Body of pancreas (tissue), 4 donors: ENCODE data around the gene SLC26A6. TPM values are rescaled to one million over a fixed set of nuclear protein-coding genes. Genes with fewer than 3 reads are reported as not detected.

Experiments
- ATAC-seq: fragments of 150-250 bp; one replicate; pipeline ENCODE4 v1.9.1; 2016
- DNase-seq, 4 donors: peaks; one replicate each; pipeline ENCODE4 v3.0.0-alpha.2; 2019
- H3K27ac ChIP-seq, 4 donors: fragments of 200-600 bp; sonication (generic); 1 replicate in 3 of 4; 2 replicates in 1 of 4; pipeline versions ENCODE4 v1.5.1 to v1.6.1; 2016 to 2019; ENCODE audit warnings: mild to moderate bottlenecking in 1 of 4, mixed read lengths in 1 of 4, moderate library complexity in 1 of 4
- H3K27me3 ChIP-seq, 2 donors: fragments of 200-600 bp; sonication (generic); one replicate each; pipeline ENCODE4 v1.6.0; 2016; ENCODE audit warnings: mild to moderate bottlenecking in 1 of 2
- H3K36me3 ChIP-seq, 2 donors: fragments of 200-600 bp; sonication (generic); replicated peaks in 1 of 2; 2 replicates each; pipeline ENCODE4 v1.5.1; 2016; ENCODE audit warnings: low read depth in 2 of 2; ENCODE audit not compliant: insufficient read depth in 1 of 2
- H3K4me1 ChIP-seq: fragments of 200-600 bp; sonication (generic); one replicate; pipeline ENCODE4 v1.6.0; 2016
- H3K4me3 ChIP-seq, 2 donors: fragments of 200-600 bp; sonication (generic); 1 replicate in 1 of 2; 2 replicates in 1 of 2; pipeline ENCODE4 v1.5.1; 2016 to 2019
- H3K9me3 ChIP-seq, 3 donors: fragments of 200-600 bp; sonication (generic); 1 replicate in 2 of 3; 2 replicates in 1 of 3; pipeline ENCODE4 v1.5.1; 2016
- CTCF ChIP-seq, 7 experiments: fragments of 450-650 bp in 4 of 7; fragments of 200-600 bp in 3 of 7; sonication (generic) in 3 of 7; IDR thresholded peaks; one replicate each; pipeline ENCODE4 v1.5.1; 2016 to 2019; ENCODE audit warnings: antibody characterized with exemption in 7 of 7
- POLR2A ChIP-seq, 3 donors: fragments of 450-650 bp; IDR thresholded peaks; one replicate each; pipeline ENCODE4 v1.6.1; 2016; ENCODE audit warnings: antibody characterized with exemption in 3 of 3, mild to moderate bottlenecking in 2 of 3
- WGBS, 2 donors: methylation state at CpG; one replicate each; pipeline ENCODE4 v1.1.5; 2017; 5-methylcytosine and 5-hydroxymethylcytosine counted together
- intact Hi-C: fragments of 100-400 bp; cut with DNase I; formaldehyde crosslinking; loops from one replicate; pipeline ENCODE4 v1.15.1; 2023
- total RNA-seq, 2 donors: library from RNA; depleted of rRNA; stranded (reverse); fragments of >200 nt; gene quantifications; one replicate each; pipeline ENCODE4 v1.1.0, GENCODE V29; 2016

The SLC26A6 gene
- total RNA-seq, 2 donors from 2014 or later, result 17.8 to 35.0 TPM

GRCh38 chr3:48623851-48624547 lies 11.3 kb downstream of the SLC26A6 start:
- DNase-seq, result no peak
- intact Hi-C loops, result no loop called here

GRCh38 chr3:48621461-48621869 lies 13.8 kb downstream of the SLC26A6 start, which contains the start of gene TMEM89:
Gene TMEM89 (minus strand): TSS chr3:48621769. CDS start chr3:48621756, 13 bp downstream.
- Histone ChIP-seq H3K4me3 (no peak within 1 kb of the TSS), H3K27me3 (no peaks in the 10 kb centered on the region), H3K4me1 (peaks cover 21% of the 10 kb centered on the region), H3K36me3 (peaks cover 0 to 2% of the 10 kb centered on the region in 2 donors), H3K9me3 (peaks cover 0 to 7% (median 0%) of the 10 kb centered on the region in 3 donors), H3K27ac (no peak within 1 kb of the TSS)
- DNase-seq (no peak), ATAC-seq (no peak)
- TF ChIP-seq CTCF (IDR thresholded peaks at IDR 0.05) (no peak), POLR2A (IDR thresholded peaks at IDR 0.05) (no peak)
- 87 to 100% methylated on average over 2 to 18 of the region's 19 CpGs for WGBS, 2 donors
- intact Hi-C loops, result no loop called here

More at GRCh38 chr3:48623851-48624547, 11.3 kb downstream of the SLC26A6 start:
- no peak for ATAC-seq
- H3K4me3 ChIP-seq, result no peak overlapping the region
- H3K27ac ChIP-seq, result no peak overlapping the region
- H3K4me1 ChIP-seq, result peaks cover 13% of the 10 kb centered on the region
- H3K27me3 ChIP-seq, result no peaks in the 10 kb centered on the region
- TF ChIP-seq POLR2A (IDR thresholded peaks at IDR 0.05) (no peak), CTCF (IDR thresholded peaks at IDR 0.05) (no peak)
- WGBS, 2 donors, result 74% methylated on average over 6 of the region's 6 CpGs
- H3K9me3 ChIP-seq, result no peaks in the 10 kb centered on the region
- peaks cover 0 to 2% of the 10 kb centered on the region in 2 donors for H3K36me3 ChIP-seq

GRCh38 chr3:48619541-48620524 lies 15.4 kb downstream of the SLC26A6 start:
- no peaks in the 10 kb centered on the region for H3K27me3 ChIP-seq
- H3K36me3 ChIP-seq, result no peaks in the 10 kb centered on the region
- H3K27ac ChIP-seq, result peak overlapping the region in 1 of 4 donors; percentile 63
- DNase-seq (peak in 3 of 4 donors; percentile 42 to 69 (median 54)), ATAC-seq (peak; percentile 47)
- no peak overlapping the region for H3K4me3 ChIP-seq
- peaks cover 0 to 7% (median 0%) of the 10 kb centered on the region in 3 donors for H3K9me3 ChIP-seq
- intact Hi-C loops, result no loop called here
- no peak for TF ChIP-seq POLR2A (IDR thresholded peaks at IDR 0.05)
- TF ChIP-seq CTCF (IDR thresholded peaks at IDR 0.05), result no peak
- peaks cover 21% of the 10 kb centered on the region for H3K4me1 ChIP-seq
- WGBS, 2 donors, result 78 to 88% methylated on average over 6 to 7 of the region's 7 CpGs

GRCh38 chr3:48617559-48617958 lies 17.7 kb downstream of the SLC26A6 start:
- WGBS, 2 donors, result 95 to 99% methylated on average over 4 of the region's 4 CpGs
- DNase-seq (no peak), ATAC-seq (no peak)
- no peak overlapping the region for H3K4me3 ChIP-seq
- H3K36me3 ChIP-seq, result no peaks in the 10 kb centered on the region
- no peaks in the 10 kb centered on the region for H3K27me3 ChIP-seq
- peak overlapping the region in 1 of 4 donors; percentile 63 for H3K27ac ChIP-seq
- H3K9me3 ChIP-seq, result peaks cover 0 to 7% (median 0%) of the 10 kb centered on the region in 3 donors
- TF ChIP-seq POLR2A (IDR thresholded peaks at IDR 0.05) (no peak), CTCF (IDR thresholded peaks at IDR 0.05) (no peak)
- intact Hi-C loops, result no loop called here
- H3K4me1 ChIP-seq, result peaks cover 21% of the 10 kb centered on the region
